C4-2B (cell line): ENCODE results near the gene GARS1.

Experiments
- CTCF ChIP-seq: fragments of 450-650 bp; conservative IDR thresholded peaks from 2 replicates; pipeline ENCODE4 v1.5.1; 2017; ENCODE audit warnings: mild to moderate bottlenecking
- ZFX ChIP-seq: fragments of 450-650 bp; IDR thresholded peaks from 2 replicates; pipeline ENCODE4 v1.6.1; 2017

DNA sequence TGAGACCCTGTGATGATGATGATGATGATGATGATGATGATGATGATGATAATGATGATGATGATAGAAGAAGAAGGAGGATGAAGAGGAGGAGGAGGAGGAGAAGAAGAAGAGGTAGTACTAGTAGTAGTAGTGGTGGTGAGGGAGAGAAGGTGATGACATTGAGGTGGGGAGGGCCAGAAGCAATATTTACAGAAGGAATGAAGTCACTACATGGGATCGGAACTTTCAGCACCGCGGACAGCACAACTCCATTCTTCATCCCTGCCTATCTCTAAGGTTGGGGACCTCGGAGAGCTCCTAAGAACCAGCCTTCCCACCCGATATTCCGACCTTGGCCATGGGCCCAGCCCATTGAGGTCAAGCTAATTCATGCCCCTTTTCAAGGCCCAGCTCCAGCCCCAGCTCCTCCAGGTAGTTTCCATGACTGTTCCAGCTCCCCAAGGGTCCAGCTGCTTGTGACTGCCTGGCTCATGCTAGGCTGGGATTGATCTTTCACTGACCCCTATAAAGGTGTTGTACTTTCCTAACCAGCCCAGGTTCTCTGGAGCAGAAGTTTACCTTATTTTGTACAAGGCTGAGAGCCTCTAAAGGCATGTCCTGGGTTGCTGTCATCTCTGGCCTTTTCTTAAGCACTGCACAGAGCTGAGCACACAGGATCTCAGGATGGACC lies 77.3 kb downstream of the GARS1 start:
- no peak for TF ChIP-seq CTCF
- TF ChIP-seq ZFX = no peak
